GM18499 (cell line): ENCODE results near the gene ORMDL3.
"Not testable (repeated sequence)": the region's sequence is repeated elsewhere in the genome, so short reads cannot be mapped to it uniquely, and the experiment has no call there.

Experiments
- ATAC-seq: cut with Tn5 transposase; IDR thresholded peaks from one replicate; pipeline ENCODE4 v1.9.1; 2021; ENCODE audit warnings: moderate number of reproducible peaks; ENCODE audit not compliant: insufficient read depth, unreplicated experiment

ORMDL3 gene

DNA sequence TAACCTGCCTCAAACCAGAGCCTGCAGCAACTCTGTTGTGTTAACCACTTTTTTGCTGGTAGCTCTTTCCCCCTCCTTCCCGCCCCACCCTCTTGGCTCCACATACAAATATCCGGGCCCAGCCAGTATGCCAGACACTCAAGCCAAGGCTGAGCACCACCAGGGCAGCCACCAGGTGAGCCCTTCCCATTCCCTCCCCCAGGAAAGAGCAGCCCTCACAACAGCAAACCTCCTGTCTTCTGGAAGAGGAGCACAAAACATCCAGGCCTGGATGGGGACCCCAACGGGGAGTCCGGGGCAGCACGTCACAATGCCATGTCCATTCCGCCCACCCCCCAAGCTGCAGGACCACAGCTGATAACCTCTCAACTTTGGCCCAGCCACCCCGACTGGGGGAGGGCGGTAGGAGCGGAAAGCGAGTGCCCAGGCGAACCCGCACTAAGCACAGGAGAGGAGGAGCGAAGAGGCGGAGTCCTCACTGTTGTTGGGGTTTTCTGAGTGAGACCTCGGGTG lies 757 bp downstream of the ORMDL3 start:
- no peak for ATAC-seq

DNA sequence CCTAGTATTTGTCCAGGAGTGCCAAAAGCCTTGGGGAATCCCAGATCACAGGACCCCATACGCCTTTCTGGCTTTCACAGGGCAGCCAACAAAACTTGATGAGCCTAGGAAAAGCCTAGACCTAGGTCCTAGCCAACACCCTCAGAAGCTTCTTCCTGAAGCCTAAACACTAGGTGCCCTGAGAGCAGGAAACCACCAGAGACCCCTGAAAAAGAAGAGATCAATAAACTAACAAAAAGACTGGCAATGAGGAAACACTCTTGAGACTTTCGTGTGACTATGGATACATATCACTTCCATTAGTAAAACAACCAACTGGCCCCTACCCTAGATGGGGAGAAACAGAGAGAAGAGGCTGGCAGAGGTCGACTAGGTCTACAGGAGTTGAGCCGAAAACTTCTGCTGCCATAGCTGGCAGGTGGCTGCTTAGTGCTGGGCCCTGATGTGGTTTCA lies 1.2 kb downstream of the ORMDL3 start:
- no peak for ATAC-seq

DNA sequence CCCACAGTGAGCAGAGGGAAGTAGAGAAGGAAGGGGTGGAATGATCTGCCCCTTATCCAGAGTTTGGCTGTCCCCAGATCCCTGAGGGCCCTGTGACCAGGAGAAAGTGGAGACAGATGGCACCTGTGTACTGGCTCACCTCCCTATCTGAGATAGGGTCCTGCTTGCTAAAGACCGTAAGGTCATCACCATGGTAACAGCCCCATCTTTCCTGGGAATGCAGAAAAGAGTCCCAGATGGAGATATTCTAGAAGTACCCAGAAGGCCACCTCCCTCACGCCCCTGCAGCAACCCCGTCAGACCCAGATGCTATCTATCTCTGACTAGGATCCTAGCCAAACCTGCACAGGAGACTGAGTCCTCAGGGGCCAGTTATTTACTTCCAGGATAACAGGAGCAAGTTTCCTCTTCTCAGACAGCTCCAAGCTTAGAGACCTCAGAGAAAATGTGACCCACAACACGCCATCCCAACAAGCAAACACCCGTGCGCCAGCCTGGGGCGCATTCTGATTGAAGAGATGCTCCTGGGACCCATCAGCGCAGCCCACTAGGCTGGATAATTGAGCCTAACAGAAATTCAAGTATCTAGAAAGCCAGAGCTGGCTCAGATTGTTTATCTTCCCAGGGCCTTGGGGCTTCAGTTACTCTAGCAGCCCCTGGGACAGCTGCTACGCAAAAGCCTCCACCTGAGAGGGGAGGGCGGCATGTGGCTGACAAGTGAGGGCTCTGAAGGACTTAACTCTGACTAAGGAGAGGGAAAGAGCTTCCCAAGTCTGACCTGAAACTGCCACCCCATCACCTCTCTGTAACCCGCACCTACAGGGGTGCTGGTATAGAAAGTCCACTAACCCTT lies 1.9 kb downstream of the ORMDL3 start:
- ATAC-seq = no peak

DNA sequence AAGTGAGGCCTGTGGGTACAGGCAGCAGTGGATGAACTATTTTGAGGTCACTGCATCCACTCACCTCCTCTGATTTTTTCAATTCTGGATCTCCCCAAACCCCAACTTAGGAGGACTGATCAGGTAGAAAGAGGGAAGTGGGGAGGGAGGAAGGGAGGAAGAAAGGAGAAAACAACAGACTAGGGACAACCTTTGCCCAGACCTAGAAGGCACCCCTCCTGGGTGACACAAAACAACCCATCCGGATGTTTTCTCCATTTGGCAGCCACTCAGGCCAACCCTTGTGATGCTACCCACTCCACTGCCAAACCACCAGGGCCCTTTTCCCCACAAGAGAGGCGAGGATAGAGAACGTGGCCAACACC lies 2.7 kb downstream of the ORMDL3 start:
- no peak for ATAC-seq

GRCh38 chr17:39923836-39924690 lies 3.3 kb downstream of the ORMDL3 start:
- ATAC-seq = no peak

GRCh38 chr17:39923230-39923629 lies 4.2 kb downstream of the ORMDL3 start:
- no peak for ATAC-seq

GRCh38 chr17:39922006-39922405 lies 5.4 kb downstream of the ORMDL3 start:
- ATAC-seq = no peak

- no peak for ATAC-seq
These were observed 6.1 kb downstream of the ORMDL3 start for GRCh38 chr17:39921323-39921722.

- no peak for ATAC-seq
These were observed 6.9 kb downstream of the ORMDL3 start for GRCh38 chr17:39920218-39921210.

- ATAC-seq = no peak
These were observed 8.2 kb downstream of the ORMDL3 start for GRCh38 chr17:39919087-39919683.

DNA sequence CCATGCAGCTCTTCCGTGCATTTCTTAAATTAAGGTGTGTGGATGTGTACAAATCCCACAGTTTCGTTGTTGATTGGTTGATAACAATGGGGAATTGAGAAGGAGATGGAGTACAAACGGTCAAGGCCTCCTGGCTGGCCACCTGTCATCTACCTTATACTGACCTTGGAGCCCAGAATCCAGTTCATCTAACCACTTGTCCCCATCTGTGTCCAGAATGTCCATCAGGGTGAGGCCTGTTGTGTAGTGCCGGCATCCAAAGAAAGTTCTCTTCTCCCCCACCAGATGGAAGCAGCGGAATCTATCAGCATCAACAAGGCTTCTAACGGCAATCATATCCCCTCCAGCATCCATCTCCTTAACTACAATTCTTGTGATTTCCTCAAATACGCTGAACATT lies 10.5 kb downstream of the ORMDL3 start:
- no peak for ATAC-seq

- no peak for ATAC-seq
These were observed 11.8 kb downstream of the ORMDL3 start for GRCh38 chr17:39915559-39915958.

- ATAC-seq = no peak
These were observed 13.4 kb downstream of the ORMDL3 start for GRCh38 chr17:39913989-39914388.

DNA sequence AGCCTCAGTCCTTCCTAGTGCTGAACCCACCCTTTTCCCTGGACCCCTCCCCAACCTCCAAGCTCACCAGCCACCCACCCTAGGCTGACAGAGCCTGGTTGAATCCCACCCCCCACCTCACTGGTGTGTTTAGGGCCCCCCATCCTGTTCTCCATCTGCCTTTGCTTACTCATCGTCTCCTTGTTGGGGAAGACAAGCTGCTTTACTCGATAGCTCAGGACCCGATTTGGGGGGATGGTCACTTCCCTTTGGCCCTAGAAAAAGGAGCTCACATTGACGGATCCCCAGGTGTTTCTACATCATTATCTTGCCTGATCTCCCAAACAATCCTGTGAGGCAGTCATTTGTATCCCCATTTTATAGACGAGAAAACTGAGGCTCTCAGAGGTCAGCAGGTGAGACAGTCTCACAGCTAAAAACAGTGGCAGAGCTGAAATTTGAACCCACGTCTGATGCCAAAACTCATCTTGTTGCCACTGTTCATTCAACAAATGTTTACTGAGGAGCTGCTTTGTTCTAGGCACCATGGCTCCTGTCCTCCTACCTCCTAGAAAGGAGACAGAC lies 18.5 kb downstream of the ORMDL3 start:
- no peak for ATAC-seq

- ATAC-seq = no peak
These were observed 22.5 kb downstream of the ORMDL3 start for GRCh38 chr17:39904990-39905288.

GRCh38 chr17:39903158-39903884 lies 24.1 kb downstream of the ORMDL3 start:
- ATAC-seq = no peak

DNA sequence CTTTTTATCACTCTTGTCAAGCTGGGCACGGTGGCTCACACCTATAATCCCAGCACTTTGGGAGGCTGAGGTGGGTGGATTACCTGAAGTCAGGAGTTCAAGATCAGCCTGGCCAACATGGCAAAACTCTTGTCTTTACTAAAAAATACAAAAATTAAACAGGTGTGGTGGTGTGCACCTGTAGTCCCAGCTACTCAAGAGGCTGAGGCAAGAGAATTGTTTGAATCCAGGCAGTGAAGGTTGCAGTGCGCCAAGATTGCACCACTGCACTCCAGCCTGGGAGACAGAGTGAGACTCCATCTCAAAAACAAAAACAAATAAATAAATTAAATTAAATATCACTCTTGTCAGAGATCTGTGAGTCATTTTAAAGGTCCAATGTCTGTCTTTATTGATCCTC lies 25.4 kb downstream of the ORMDL3 start:
- not testable (repeated sequence) for ATAC-seq

GRCh38 chr17:39899215-39899614 lies 28.2 kb downstream of the ORMDL3 start:
- ATAC-seq = no peak

DNA sequence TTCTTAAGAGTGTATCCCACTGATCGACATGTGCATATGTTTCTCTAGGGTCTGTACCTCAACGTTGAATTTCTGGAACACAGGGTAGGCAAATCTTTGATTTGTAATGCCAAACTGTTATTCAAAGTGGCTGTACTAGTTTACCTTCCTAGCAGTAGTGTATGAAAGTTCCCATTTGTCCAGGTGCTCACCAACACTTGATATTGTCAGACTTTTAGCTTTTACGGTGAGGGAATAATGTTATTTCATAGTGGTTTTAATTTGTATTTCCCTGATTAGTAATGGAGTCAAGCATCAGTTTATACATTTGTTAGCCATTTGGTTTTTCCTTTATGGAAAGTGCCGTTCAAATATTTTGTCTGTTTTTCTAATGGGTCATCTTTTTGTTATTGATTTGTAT lies 29.3 kb downstream of the ORMDL3 start:
- no peak for ATAC-seq
